Measurements from ENCODE around the gene COQ8A. TPM values are rescaled to one million over a fixed set of nuclear protein-coding genes. Genes with fewer than 3 reads are reported as not detected.

Gene COQ8A
- total and polyA plus RNA-seq, 8 donors = 26.4 to 384 (median 65.2) TPM

DNA sequence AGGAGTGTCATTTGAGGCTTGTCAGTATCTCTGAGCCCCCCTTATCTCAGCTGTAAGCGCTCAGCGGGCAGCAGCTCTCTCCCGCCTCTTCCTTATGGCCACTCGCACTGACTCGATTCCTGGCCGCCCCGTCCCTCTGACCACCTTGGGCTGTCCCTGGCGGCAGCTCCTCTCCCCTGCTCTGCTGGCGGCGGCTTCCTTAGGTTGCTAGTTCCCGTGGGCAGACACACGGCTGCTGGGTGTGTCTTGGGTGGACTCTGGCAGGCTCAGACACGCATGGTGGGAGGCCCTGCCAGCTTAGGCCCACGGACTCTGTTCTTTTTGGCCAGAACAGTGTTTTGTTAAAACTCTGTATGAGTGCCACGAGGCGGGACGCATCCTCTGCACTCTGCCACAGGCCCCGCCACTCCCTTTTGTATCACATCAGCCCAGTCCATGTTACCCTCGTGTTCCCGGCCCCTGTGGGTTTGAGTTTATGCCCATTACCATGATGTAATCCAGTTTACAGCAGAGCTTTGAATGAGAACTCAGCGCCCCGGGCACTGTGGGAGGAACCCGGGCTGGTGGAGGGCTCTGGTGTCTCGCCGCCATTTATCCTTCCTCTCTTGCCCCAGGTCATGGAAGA lies 45.9 kb downstream of the COQ8A start:
- 75 to 85% (median 82%) methylated on average over 25 of the region's 25 CpGs for WGBS, 5 donors
- H3K4me1 ChIP-seq = peaks cover 42 to 57% (median 50%) of the 10 kb centered on the region in 4 donors
- H3K27me3 ChIP-seq = no peaks in the 10 kb centered on the region
- H3K27ac ChIP-seq = peak overlapping the region in 3 of 5 donors; percentile 8 to 72 (median 11)
- intact Hi-C loops (cut with DNase I; ENCODE audit: low total_unique reads) = no loop called here
- peaks cover 48 to 74% (median 69%) of the 10 kb centered on the region in 4 donors for H3K36me3 ChIP-seq
- no peak overlapping the region for H3K4me3 ChIP-seq
- no peak for DNase-seq
- no peak for TF ChIP-seq POLR2A (IDR thresholded peaks at IDR 0.05)
- H3K9me3 ChIP-seq = no peaks in the 10 kb centered on the region

DNA sequence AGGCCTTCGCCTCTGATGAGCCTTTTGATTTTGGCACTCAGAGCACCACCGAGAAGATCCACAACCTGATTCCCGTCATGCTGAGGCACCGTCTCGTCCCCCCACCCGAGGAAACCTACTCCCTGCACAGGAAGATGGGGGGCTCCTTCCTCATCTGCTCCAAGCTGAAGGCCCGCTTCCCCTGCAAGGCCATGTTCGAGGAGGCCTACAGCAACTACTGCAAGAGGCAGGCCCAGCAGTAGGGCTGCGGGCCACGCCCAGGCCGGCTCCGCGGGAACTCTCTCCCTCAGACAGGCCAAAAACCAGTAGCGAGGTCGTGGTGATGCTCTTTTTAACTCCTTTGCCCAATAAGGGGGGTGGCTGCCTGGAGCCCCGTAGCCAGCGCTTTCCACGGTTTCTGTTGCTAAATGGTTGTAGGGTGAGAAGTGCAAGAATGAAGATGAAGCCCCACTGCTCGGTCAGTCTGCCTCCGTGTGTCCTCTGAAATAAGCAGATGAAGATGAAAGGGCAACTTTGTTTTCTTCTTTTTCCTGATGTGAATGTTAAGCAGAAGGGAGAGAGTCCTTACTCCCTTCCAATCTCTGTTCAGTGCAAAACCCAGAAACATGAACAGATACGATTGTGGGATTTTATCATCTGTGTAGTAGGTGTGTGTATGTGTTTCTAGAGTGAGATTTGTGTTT lies 46.5 kb downstream of the COQ8A start:
- intact Hi-C loops (cut with DNase I; ENCODE audit: low total_unique reads) = no loop called here
- Histone ChIP-seq H3K27ac (peak overlapping the region in 3 of 5 donors; percentile 1 to 72 (median 11)), H3K27me3 (no peaks in the 10 kb centered on the region), H3K9me3 (no peaks in the 10 kb centered on the region), H3K36me3 (peaks cover 48 to 67% (median 64%) of the 10 kb centered on the region in 4 donors), H3K4me1 (peaks cover 39 to 58% (median 48%) of the 10 kb centered on the region in 4 donors), H3K4me3 (no peak overlapping the region)
- WGBS, 5 donors = 72 to 86% (median 81%) methylated on average over 19 to 21 of the region's 21 CpGs
- no peak for DNase-seq
- TF ChIP-seq POLR2A (IDR thresholded peaks at IDR 0.05) (no peak), POLR2AphosphoS5 (IDR thresholded peaks at IDR 0.05) (no peak), EP300 (IDR thresholded peaks at IDR 0.05) (no peak)
- TF ChIP-seq, protein P1, sequence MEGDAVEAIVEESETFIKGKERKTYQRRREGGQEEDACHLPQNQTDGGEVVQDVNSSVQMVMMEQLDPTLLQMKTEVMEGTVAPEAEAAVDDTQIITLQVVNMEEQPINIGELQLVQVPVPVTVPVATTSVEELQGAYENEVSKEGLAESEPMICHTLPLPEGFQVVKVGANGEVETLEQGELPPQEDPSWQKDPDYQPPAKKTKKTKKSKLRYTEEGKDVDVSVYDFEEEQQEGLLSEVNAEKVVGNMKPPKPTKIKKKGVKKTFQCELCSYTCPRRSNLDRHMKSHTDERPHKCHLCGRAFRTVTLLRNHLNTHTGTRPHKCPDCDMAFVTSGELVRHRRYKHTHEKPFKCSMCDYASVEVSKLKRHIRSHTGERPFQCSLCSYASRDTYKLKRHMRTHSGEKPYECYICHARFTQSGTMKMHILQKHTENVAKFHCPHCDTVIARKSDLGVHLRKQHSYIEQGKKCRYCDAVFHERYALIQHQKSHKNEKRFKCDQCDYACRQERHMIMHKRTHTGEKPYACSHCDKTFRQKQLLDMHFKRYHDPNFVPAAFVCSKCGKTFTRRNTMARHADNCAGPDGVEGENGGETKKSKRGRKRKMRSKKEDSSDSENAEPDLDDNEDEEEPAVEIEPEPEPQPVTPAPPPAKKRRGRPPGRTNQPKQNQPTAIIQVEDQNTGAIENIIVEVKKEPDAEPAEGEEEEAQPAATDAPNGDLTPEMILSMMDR (IDR thresholded peaks at IDR 0.05) = no peak

DNA sequence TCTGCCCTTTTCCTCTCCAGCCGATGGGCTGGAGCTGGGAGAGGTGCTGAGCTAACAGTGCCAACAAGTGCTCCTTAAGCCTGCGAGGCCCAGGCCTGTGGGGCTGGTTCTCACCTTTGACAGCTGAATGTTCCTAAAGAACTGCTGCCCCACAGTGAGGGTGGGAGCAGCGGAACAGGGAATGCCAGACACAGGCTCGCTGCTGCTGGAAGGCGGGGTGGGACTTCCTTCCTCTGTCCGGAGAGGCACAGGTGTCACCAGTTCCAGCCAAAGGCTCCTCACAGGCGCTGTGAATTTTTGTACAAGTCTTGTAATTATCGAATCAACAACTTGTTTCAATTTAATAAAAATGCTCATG lies 47.1 kb downstream of the COQ8A start:
- DNase-seq = no peak
- H3K9me3 ChIP-seq = no peaks in the 10 kb centered on the region
- H3K27ac ChIP-seq = peak overlapping the region in 3 of 5 donors; percentile 11 to 72 (median 64)
- peaks cover 39 to 59% (median 48%) of the 10 kb centered on the region in 4 donors for H3K4me1 ChIP-seq
- H3K4me3 ChIP-seq = no peak overlapping the region
- TF ChIP-seq, protein P1 (IDR thresholded peaks at IDR 0.05) = no peak
- no peak for TF ChIP-seq POLR2AphosphoS5 (IDR thresholded peaks at IDR 0.05)
- TF ChIP-seq EP300 (IDR thresholded peaks at IDR 0.05) = no peak
- TF ChIP-seq POLR2A (IDR thresholded peaks at IDR 0.05) = no peak
- H3K27me3 ChIP-seq = no peaks in the 10 kb centered on the region
- H3K36me3 ChIP-seq = peaks cover 48 to 62% (median 59%) of the 10 kb centered on the region in 4 donors
- 71 to 83% (median 73%) methylated on average over 7 to 8 of the region's 8 CpGs for WGBS, 5 donors
- intact Hi-C loops (cut with DNase I; ENCODE audit: low total_unique reads) = no loop called here

DNA sequence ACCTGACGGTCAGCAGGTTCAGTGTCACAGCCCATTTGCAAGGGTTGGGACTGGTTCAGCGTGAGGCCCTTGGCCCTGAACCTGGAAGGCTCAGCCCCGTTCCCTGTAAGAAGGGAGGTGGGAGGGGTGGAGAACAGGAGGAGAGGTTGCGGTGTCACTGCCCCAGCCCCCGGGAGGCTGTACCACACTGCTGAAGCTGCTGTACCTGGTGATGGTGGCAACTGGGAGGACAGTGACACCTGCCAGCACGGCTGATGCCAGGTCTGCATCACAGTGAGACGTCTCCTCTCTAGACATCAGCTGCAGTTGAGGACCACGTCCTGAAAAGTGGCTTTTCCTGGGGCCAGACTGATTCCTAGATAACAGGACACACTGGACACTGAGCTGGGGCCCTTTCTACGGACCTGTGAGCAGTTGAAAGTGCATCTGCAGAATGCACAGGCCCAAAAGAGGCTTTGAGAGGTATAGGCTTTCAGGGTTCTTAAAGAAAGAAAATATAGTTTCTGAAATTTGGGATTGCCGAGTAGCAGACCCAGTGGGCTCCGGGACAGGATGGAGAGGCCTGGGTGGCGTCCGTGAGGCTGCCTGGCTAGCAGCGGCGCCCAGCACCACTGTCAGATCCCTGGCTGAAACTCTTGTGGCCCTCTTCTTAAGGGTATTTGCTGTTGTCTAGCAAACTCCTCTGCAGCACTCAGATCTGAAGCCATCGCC lies 47.7 kb downstream of the COQ8A start:
- 52 to 81% (median 68%) methylated on average over 13 to 16 of the region's 16 CpGs for WGBS, 5 donors
- no peaks in the 10 kb centered on the region for H3K9me3 ChIP-seq
- no peaks in the 10 kb centered on the region for H3K27me3 ChIP-seq
- H3K36me3 ChIP-seq = peaks cover 44 to 61% (median 58%) of the 10 kb centered on the region in 4 donors
- peaks cover 39 to 59% (median 48%) of the 10 kb centered on the region in 4 donors for H3K4me1 ChIP-seq
- TF ChIP-seq, protein P1 (IDR thresholded peaks at IDR 0.05) = no peak
- TF ChIP-seq POLR2AphosphoS5 (IDR thresholded peaks at IDR 0.05) = no peak
- no peak for TF ChIP-seq EP300 (IDR thresholded peaks at IDR 0.05)
- no peak for TF ChIP-seq POLR2A (IDR thresholded peaks at IDR 0.05)
- peak overlapping the region; percentile 19 to 77 (median 64) for H3K27ac ChIP-seq
- intact Hi-C loops (cut with DNase I; ENCODE audit: low total_unique reads) = no loop called here
- no peak overlapping the region for H3K4me3 ChIP-seq
- no peak for DNase-seq

All from stomach (tissue), 9 donors.